HG02763 (cell line): ENCODE data around the gene FBXL5.

Experiments
- ATAC-seq: cut with Tn5 transposase; IDR thresholded peaks from one replicate; pipeline ENCODE4 v1.9.1; 2021; ENCODE audit warnings: mild to moderate bottlenecking, moderate library complexity; ENCODE audit not compliant: unreplicated experiment

The FBXL5 gene

GRCh38 chr4:15563871-15564270 is 91.3 kb downstream of the FBXL5 start:
- no peak for ATAC-seq

DNA sequence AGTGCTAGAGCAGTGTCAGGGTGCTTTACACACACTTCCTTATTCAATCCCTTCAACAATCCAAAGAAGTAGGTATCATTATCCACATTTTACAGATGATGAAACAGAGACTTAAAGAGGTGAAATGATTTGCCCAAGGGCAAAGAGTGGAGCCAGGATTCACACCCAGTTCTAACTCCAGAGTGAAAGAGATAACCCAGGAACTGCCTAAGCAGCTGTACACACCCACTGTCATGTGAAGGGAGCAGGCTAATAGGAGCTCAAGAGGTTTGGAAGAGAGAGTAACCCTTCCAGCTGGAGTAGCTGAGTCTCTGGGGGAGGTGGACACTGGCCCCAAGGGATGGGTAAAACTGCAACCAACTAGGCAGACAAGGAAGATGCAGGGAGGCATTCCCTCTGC is 92.5 kb downstream of the FBXL5 start:
- no peak for ATAC-seq

DNA sequence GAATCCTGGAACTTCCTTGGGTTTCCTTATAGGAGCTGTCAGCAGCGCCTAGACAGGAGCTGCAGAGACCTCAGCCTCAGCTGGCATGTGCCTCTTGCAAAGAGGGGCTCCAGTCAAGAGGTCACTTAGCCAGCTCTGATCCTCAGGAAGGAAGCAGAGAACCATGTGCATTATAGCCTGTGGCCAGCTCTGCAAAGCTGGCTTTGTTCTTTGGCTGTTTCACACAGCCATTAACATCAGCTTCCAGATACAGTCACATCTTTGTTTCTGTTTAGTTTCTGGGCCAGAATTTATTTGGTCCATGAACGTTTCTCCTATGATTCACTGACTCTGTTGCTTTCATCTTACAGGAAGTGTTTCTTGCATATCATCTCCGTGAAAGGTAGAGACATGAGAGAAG is 93.0 kb downstream of the FBXL5 start:
- ATAC-seq, result no peak

- no peak for ATAC-seq
Observed at GRCh38 chr4:15558561-15558960, 96.6 kb downstream of the FBXL5 start.

DNA sequence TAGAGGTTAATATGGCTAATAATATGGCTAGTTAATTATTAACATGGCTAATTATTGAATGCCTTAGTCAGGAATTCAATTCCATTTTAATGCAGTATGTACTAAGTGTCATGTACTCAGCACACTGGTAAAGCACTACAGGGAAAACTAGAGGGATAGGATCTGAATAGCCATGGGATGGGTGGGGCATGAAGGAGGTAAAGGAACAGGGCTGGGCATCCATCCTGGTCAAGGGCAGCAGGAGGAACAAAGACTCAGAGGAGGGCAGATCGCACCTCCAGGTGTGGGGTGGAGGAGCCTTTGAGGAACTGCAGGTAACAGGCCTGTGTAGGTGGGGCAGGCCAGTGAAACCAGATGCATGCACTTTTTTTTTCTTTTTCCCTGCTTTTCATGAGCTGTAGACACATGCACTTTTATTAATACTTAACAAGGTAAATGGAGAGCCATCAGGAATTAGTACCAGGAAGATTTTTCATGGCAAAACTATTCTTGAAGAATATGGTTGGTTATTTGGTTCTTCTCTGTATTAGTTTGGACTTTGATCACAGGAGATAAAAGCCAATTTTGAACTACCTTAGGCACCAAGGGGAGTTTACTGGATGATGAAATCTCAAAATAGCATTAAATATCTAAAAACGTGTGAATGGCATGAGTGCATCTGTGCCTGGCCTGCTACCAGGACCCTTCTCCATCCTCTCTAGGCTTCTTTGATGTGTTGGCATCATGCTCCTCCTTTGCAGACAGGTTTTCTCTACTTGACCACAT is 97.2 kb downstream of the FBXL5 start:
- no peak for ATAC-seq

GRCh38 chr4:15556511-15557092 is 98.6 kb downstream of the FBXL5 start:
- no peak for ATAC-seq
